ENCODE results near the gene DNAJB9.

Gene DNAJB9

GRCh38 chr7:108613949-108614381 is 44.3 kb downstream of the DNAJB9 start (continued):
- TF ChIP-seq ZSCAN4 (tag by site-specific recombination; IDR thresholded peaks at IDR 0.05) (no peak), ZNF623 (tag by site-specific recombination; IDR thresholded peaks at IDR 0.05) (no peak), HOXA7 (CRISPR knock-in tag; IDR thresholded peaks at IDR 0.05; ENCODE audit: borderline replicate concordance) (no peak), SP3 (tag by site-specific recombination; IDR thresholded peaks at IDR 0.05) (no peak), ZNF670 (tag by site-specific recombination; IDR thresholded peaks at IDR 0.05; ENCODE audit: low read depth) (no peak), KLF9 (tag by site-specific recombination; IDR thresholded peaks at IDR 0.05; ENCODE audit: low read depth) (no peak), KLF8 (tag by site-specific recombination; IDR thresholded peaks at IDR 0.05) (no peak), ZFHX2 (tag by site-specific recombination; conservative IDR thresholded peaks at IDR 0.05) (no peak), ZNF707 (tag by site-specific recombination; IDR thresholded peaks at IDR 0.05) (no peak)

GRCh38 chr7:108614896-108615295 is 45.2 kb downstream of the DNAJB9 start:
- ChIA-PET CTCF (interaction anchor here (0.7 to 1.2 kb wide), 2 partner anchors 9 to 1730 kb away, joined by 3 to 4 read pairs; no protein-coding TSS in a partner anchor), POLR2A (no interaction called here)
- TF ChIP-seq ZFHX2 (tag by site-specific recombination; conservative IDR thresholded peaks at IDR 0.05) (no peak), ZNF184 (tag by site-specific recombination; IDR thresholded peaks at IDR 0.05) (no peak), ZNF510 (tag by site-specific recombination; IDR thresholded peaks at IDR 0.05; ENCODE audit: insufficient replicate concordance) (no peak), ZBTB21 (tag by site-specific recombination; IDR thresholded peaks at IDR 0.05) (no peak), ZNF24 (tag by site-specific recombination; IDR thresholded peaks at IDR 0.05) (no peak), ZNF274 (IDR thresholded peaks at IDR 0.05; ENCODE audit: low read length) (no peak), ZNF274 (tag by site-specific recombination; IDR thresholded peaks at IDR 0.05; ENCODE audit: borderline replicate concordance) (no peak), ZNF311 (tag by site-specific recombination; IDR thresholded peaks at IDR 0.05; ENCODE audit: borderline replicate concordance) (no peak), ZNF768 (tag by site-specific recombination; IDR thresholded peaks at IDR 0.05) (no peak), ZSCAN30 (tag by site-specific recombination; IDR thresholded peaks at IDR 0.05) (no peak), ZIC2 (tag by site-specific recombination; IDR thresholded peaks at IDR 0.05) (no peak), MZF1 (tag by site-specific recombination; IDR thresholded peaks at IDR 0.05; ENCODE audit: borderline replicate concordance) (no peak), ZNF645 (tag by site-specific recombination; IDR thresholded peaks at IDR 0.05) (no peak)
- Histone ChIP-seq H3K36me3 (ENCODE audit: control insufficient read depth in 2 of 2, insufficient read depth in 1 of 2, low read length in 2 of 2) (no peaks in the 10 kb centered on the region), H3K27ac (ENCODE audit: extremely low read depth, low read depth, low read length) (no peak overlapping the region), H3K4me1 (ENCODE audit: control insufficient read depth, insufficient read depth, low read length) (no peaks in the 10 kb centered on the region), H3K4me3 (ENCODE audit: low read depth, low read length) (no peak overlapping the region), H3K9me3 (ENCODE audit: control insufficient read depth, insufficient read depth, low read depth, low read length) (no peaks in the 10 kb centered on the region)

- ChIA-PET CTCF (interaction anchor here (0.7 to 1.4 kb wide), 3 partner anchors 78 to 187 kb away, joined by 3 read pairs; no protein-coding TSS in a partner anchor), POLR2A (no interaction called here)
- TF ChIP-seq ZNF274 (IDR thresholded peaks at IDR 0.05; ENCODE audit: low read length), result no peak
- no peak for TF ChIP-seq ZNF274 (tag by site-specific recombination; IDR thresholded peaks at IDR 0.05; ENCODE audit: borderline replicate concordance)
- TF ChIP-seq ZNF114 (tag by site-specific recombination; IDR thresholded peaks at IDR 0.05), result no peak
- TF ChIP-seq ZNF423 (tag by site-specific recombination; IDR thresholded peaks at IDR 0.05), result no peak
- H3K9me3 ChIP-seq (ENCODE audit: control insufficient read depth, insufficient read depth, low read depth, low read length), result no peaks in the 10 kb centered on the region
- H3K36me3 ChIP-seq (ENCODE audit: control insufficient read depth in 2 of 2, insufficient read depth in 1 of 2, low read length in 2 of 2), result no peaks in the 10 kb centered on the region
- no peaks in the 10 kb centered on the region for H3K4me1 ChIP-seq (ENCODE audit: control insufficient read depth, insufficient read depth, low read length)
- H3K4me3 ChIP-seq (ENCODE audit: low read depth, low read length), result no peak overlapping the region
- no peak overlapping the region for H3K27ac ChIP-seq (ENCODE audit: extremely low read depth, low read depth, low read length)
Measured at GRCh38 chr7:108618056-108618455, 48.4 kb downstream of the DNAJB9 start.
